ENCODE data around the gene AGL. TPM values are rescaled to one million over a fixed set of nuclear protein-coding genes. Genes with fewer than 3 reads are reported as not detected.
A peak's percentile ranks its signal among the peaks of the same experiment; 100 is the strongest.

The AGL gene
- total and polyA plus RNA-seq, 2 of the 4 experiments (the other 2 are of a cell fraction) = 2.4 to 7.0 TPM

- Histone ChIP-seq H2AK5ac (ENCODE audit: low read depth, low read length) (no peak overlapping the region), H2AK9ac (replicated peaks; ENCODE audit: low read depth, low read length, poor library complexity) (no peak overlapping the region), H2BK5ac (ENCODE audit: low read depth, low read length, poor library complexity, severe bottlenecking) (no peak overlapping the region), H4K91ac (ENCODE audit: insufficient read depth, low read depth, low read length) (no peak overlapping the region), H3K4me1 (ENCODE audit: control insufficient read depth, insufficient read depth, low read length) (no peaks in the 10 kb centered on the region), H4K20me1 (ENCODE audit: insufficient read depth, low read length) (no peaks in the 10 kb centered on the region), H3K27ac (ENCODE audit: insufficient read depth, low read length) (no peak overlapping the region), H3K4me3 (ENCODE audit: insufficient read depth, low read depth, low read length) (no peak overlapping the region), H2BK120ac (ENCODE audit: low read depth, low read length) (no peak overlapping the region), H3K14ac (replicated peaks; ENCODE audit: low read depth, low read length) (no peak overlapping the region), H2BK15ac (ENCODE audit: low read depth, low read length) (no peak overlapping the region), H3K9me1 (ENCODE audit: insufficient read depth, low read length) (no peaks in the 10 kb centered on the region), H3K18ac (ENCODE audit: low read depth, low read length) (no peak overlapping the region), H3K56ac (ENCODE audit: extremely low read depth, insufficient read depth, low read length) (no peak overlapping the region), H4K5ac (ENCODE audit: low read depth, low read length) (no peak overlapping the region), H2BK20ac (ENCODE audit: low read depth, low read length) (no peak overlapping the region), H3K4me2 (ENCODE audit: low read depth, low read length) (no peak overlapping the region), H3K4ac (ENCODE audit: low read depth, low read length) (no peak overlapping the region), H3K9me3 (ENCODE audit: control insufficient read depth, insufficient read depth, low read length) (no peaks in the 10 kb centered on the region), H3K23ac (ENCODE audit: low read depth, low read length) (no peak overlapping the region), H3K9ac (ENCODE audit: low read depth, low read length) (no peak overlapping the region), H4K8ac (ENCODE audit: low read depth in 2 of 2, low read length in 2 of 2) (no peak overlapping the region), H3K27me3 (ENCODE audit: control insufficient read depth, insufficient read depth, low read length) (peaks cover 8% of the 10 kb centered on the region), H2AFZ (replicated peaks; ENCODE audit: low read length, poor library complexity) (no peak overlapping the region), H3K36me3 (ENCODE audit: control insufficient read depth, insufficient read depth, low read length) (no peaks in the 10 kb centered on the region), H3K79me1 (ENCODE audit: low read depth in 1 of 2, low read length in 2 of 2) (no peaks in the 10 kb centered on the region)
- intact Hi-C loops (cut with micrococcal nuclease) (no loop called here), dilution Hi-C loops (cut with HindIII; ENCODE audit: low sequenced_read_pairs, unreplicated experiment) (no loop called here), in situ Hi-C loops (cut with MboI; ENCODE audit: low sequenced_read_pairs) (loop anchor here (10.0 to 25.0 kb wide), 2 partner anchors 207 to 444 kb away; partner anchors contain the start of gene RTCA)
- CTCF ChIA-PET = no interaction called here
- TF ChIP-seq NFE2L2 (IDR thresholded peaks at IDR 0.05; ENCODE audit: low read depth, low read length) (no peak), CEBPB (IDR thresholded peaks at IDR 0.05; ENCODE audit: low read depth, low read length) (peak; percentile 90), FOS (IDR thresholded peaks at IDR 0.05; ENCODE audit: low read depth, low read length) (no peak), MXI1 (IDR thresholded peaks at IDR 0.05; ENCODE audit: borderline replicate concordance, low read depth, low read length) (no peak), CTCF (conservative IDR thresholded peaks at IDR 0.05; ENCODE audit: low read depth, low read length) (no peak), RCOR1 (IDR thresholded peaks at IDR 0.05; ENCODE audit: insufficient replicate concordance, low read length) (no peak), SMC3 (IDR thresholded peaks at IDR 0.05; ENCODE audit: low read depth, low read length) (no peak)
- TF ChIP-seq, protein P1, sequence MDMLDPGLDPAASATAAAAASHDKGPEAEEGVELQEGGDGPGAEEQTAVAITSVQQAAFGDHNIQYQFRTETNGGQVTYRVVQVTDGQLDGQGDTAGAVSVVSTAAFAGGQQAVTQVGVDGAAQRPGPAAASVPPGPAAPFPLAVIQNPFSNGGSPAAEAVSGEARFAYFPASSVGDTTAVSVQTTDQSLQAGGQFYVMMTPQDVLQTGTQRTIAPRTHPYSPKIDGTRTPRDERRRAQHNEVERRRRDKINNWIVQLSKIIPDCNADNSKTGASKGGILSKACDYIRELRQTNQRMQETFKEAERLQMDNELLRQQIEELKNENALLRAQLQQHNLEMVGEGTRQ (IDR thresholded peaks at IDR 0.05; ENCODE audit: low read depth, low read length) = no peak
- ATAC-seq (ENCODE audit: low read depth) = no peak
- POLR2A ChIA-PET (ENCODE audit: unreplicated experiment) = no interaction called here
- DNase-seq = no peak
- no CpG with 5 or more reads among the region's 3 CpGs for WGBS, 2 experiments (ENCODE audit: extremely low coverage in 2 of 2, insufficient read length in 1 of 2)
- no TSS peak for BruUV-seq (replicated peaks)
Observed at GRCh38 chr1:99818063-99818699, 32.0 kb upstream of the AGL start.

Data from IMR-90 (cell line).